HCT116 (cell line): ENCODE measurements around the gene SCGB1A1.

ENCODE experiments used
- CEBPB ChIP-seq: IDR thresholded peaks from 2 replicates; pipeline ENCODE4 v1.6.1; 2012; ENCODE audit warnings: low read depth
- EZH2phosphoT487 ChIP-seq: fragments of 200-600 bp; IDR thresholded peaks from 2 replicates; pipeline ENCODE4 v1.6.1; 2018; ENCODE audit warnings: antibody characterized with exemption, borderline replicate concordance
- POLR2A ChIP-seq: IDR thresholded peaks from 2 replicates; pipeline ENCODE4 v1.7.0; 2011; ENCODE audit warnings: borderline replicate concordance; ENCODE audit not compliant: insufficient read depth, insufficient read length; ENCODE audit errors: extremely low read depth
- POLR2AphosphoS5 ChIP-seq: IDR thresholded peaks from 2 replicates; pipeline ENCODE4 v1.6.1; 2011; ENCODE audit warnings: mild to moderate bottlenecking, low read depth, low read length, moderate library complexity
- SP1 ChIP-seq: IDR thresholded peaks from 2 replicates; pipeline ENCODE4 v1.6.1; 2012; ENCODE audit warnings: low read depth
- SRF ChIP-seq: IDR thresholded peaks from 2 replicates; pipeline ENCODE4 v1.6.1; 2012; ENCODE audit warnings: low read depth
- YY1 ChIP-seq: IDR thresholded peaks from 2 replicates; pipeline ENCODE4 v1.6.1; 2011; ENCODE audit warnings: low read length, low read depth, moderate library complexity, mild to moderate bottlenecking; ENCODE audit not compliant: insufficient replicate concordance; ENCODE audit errors: extremely low read depth
- TF ChIP-seq, protein P1 (sequence below), 3 experiments: fragments of 200-600 bp in 1 of 3; sonication (generic) in 1 of 3; IDR thresholded peaks in 2 of 3; conservative IDR thresholded peaks in 1 of 3; 2 replicates each; pipeline ENCODE4 v1.5.1; 2012 to 2017; ENCODE audit warnings: low read depth in 2 of 3, low read length in 2 of 3, antibody characterized with exemption in 1 of 3, borderline replicate concordance in 1 of 3, control low read depth in 1 of 3, mild to moderate bottlenecking in 1 of 3, mixed read lengths in 1 of 3, mixed run types in 1 of 3, moderate library complexity in 1 of 3; ENCODE audit not compliant: insufficient read depth in 1 of 3

GRCh38 chr11:62404901-62405300 lies 13.9 kb upstream of the SCGB1A1 start:
- TF ChIP-seq POLR2A = no peak
- no peak for TF ChIP-seq POLR2AphosphoS5
- TF ChIP-seq, protein P1, sequence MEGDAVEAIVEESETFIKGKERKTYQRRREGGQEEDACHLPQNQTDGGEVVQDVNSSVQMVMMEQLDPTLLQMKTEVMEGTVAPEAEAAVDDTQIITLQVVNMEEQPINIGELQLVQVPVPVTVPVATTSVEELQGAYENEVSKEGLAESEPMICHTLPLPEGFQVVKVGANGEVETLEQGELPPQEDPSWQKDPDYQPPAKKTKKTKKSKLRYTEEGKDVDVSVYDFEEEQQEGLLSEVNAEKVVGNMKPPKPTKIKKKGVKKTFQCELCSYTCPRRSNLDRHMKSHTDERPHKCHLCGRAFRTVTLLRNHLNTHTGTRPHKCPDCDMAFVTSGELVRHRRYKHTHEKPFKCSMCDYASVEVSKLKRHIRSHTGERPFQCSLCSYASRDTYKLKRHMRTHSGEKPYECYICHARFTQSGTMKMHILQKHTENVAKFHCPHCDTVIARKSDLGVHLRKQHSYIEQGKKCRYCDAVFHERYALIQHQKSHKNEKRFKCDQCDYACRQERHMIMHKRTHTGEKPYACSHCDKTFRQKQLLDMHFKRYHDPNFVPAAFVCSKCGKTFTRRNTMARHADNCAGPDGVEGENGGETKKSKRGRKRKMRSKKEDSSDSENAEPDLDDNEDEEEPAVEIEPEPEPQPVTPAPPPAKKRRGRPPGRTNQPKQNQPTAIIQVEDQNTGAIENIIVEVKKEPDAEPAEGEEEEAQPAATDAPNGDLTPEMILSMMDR (IDR thresholded peaks at IDR 0.05 in 2 of 3, conservative IDR thresholded peaks at IDR 0.05 in 1 of 3; ENCODE audit: borderline replicate concordance in 1 of 3, insufficient read depth in 1 of 3, low read depth in 2 of 3, low read length in 2 of 3) = no peak
- TF ChIP-seq CEBPB = no peak
- TF ChIP-seq SRF = no peak
- no peak for TF ChIP-seq YY1
- TF ChIP-seq EZH2phosphoT487 = no peak
- TF ChIP-seq SP1 = no peak
